SK-N-SH (cell line): Measurements from ENCODE around the gene ARFGAP1. TPM values are rescaled to one million over a fixed set of nuclear protein-coding genes. Genes with fewer than 3 reads are reported as not detected.

ENCODE experiments used
- CTCF ChIA-PET: fragments of 300-600, 350-600 bp; formaldehyde crosslinking; extraction: SDS; loops from one replicate; lab custom pipeline; 2021; lab: Yijun Ruan, JAX
- POLR2A ChIA-PET: fragments of 350-600 bp; sonication (Branson Sonifier 250); formaldehyde crosslinking; extraction: SDS; loops from one replicate; lab custom pipeline; 2020; ENCODE audit warnings: antibody characterized with exemption, inconsistent platforms; lab: Yijun Ruan, JAX
- DNase-seq: peaks from one replicate; pipeline ENCODE4 v3.0.0; 2012
- H2AFZ ChIP-seq: fragments of 200-600 bp; sonication (generic); 2 replicates; pipeline ENCODE4 v1.8.1; 2016; ENCODE audit warnings: antibody characterized with exemption, mild to moderate bottlenecking, low read depth
- H3F3A ChIP-seq: fragments of 200-600 bp; sonication (generic); replicated peaks from 2 replicates; pipeline ENCODE3; 2016; ENCODE audit warnings: antibody characterized with exemption, mild to moderate bottlenecking; ENCODE audit not compliant: insufficient read depth
- H3K27ac ChIP-seq, 2 experiments: fragments of 200-500 bp in 1 of 2; fragments of 200-600 bp in 1 of 2; sonication (Bioruptor generic) in 1 of 2; sonication (generic), shearing (Covaris generic) in 1 of 2; 2 replicates each; pipeline versions ENCODE4 v1.5.1 to v1.6.1; 2014 to 2016; ENCODE audit warnings: low read depth in 2 of 2, inconsistent platforms in 1 of 2, low read length in 1 of 2, mild to moderate bottlenecking in 1 of 2, mixed read lengths in 1 of 2
- H3K27me3 ChIP-seq: fragments of 200-600 bp; sonication (generic), shearing (Covaris generic); 2 replicates; pipeline ENCODE4 v1.6.1; 2016; ENCODE audit warnings: mixed run types; ENCODE audit not compliant: insufficient read depth
- H3K36me3 ChIP-seq, 2 experiments: fragments of 200-500 bp in 1 of 2; fragments of 200-600 bp in 1 of 2; sonication (Bioruptor generic) in 1 of 2; sonication (generic) in 1 of 2; replicated peaks in 1 of 2; 2 replicates each; pipeline versions ENCODE3 to v1.5.1; 2014 to 2016; ENCODE audit warnings: low read length in 1 of 2, mild to moderate bottlenecking in 1 of 2; ENCODE audit not compliant: insufficient read depth in 2 of 2, control insufficient read depth in 1 of 2
- H3K4me1 ChIP-seq, 2 experiments: fragments of 200-500 bp in 1 of 2; fragments of 200-600 bp in 1 of 2; sonication (Bioruptor generic) in 1 of 2; sonication (generic), shearing (Covaris generic) in 1 of 2; 2 replicates each; pipeline versions ENCODE4 v1.5.1 to v1.6.1; 2014 to 2016; ENCODE audit warnings: low read depth in 1 of 2, low read length in 1 of 2, mixed run types in 1 of 2; ENCODE audit not compliant: insufficient read depth in 2 of 2, control insufficient read depth in 1 of 2
- H3K4me2 ChIP-seq: fragments of 200-600 bp; sonication (generic), shearing (Covaris generic); 2 replicates; pipeline ENCODE4 v1.6.1; 2017; ENCODE audit warnings: mixed run types
- H3K4me3 ChIP-seq, 2 experiments: fragments of 200-500 bp in 1 of 2; fragments of 200-600 bp in 1 of 2; sonication (Bioruptor generic) in 1 of 2; sonication (generic), shearing (Covaris generic) in 1 of 2; 2 replicates each; pipeline versions ENCODE4 v1.5.1 to v1.8.1; 2014 to 2016; ENCODE audit warnings: low read depth in 2 of 2, inconsistent platforms in 1 of 2, low read length in 1 of 2, mild to moderate bottlenecking in 1 of 2, mixed read lengths in 1 of 2, moderate library complexity in 1 of 2
- H3K79me2 ChIP-seq: fragments of 200-600 bp; sonication (generic); 2 replicates; pipeline ENCODE4 v1.8.1; 2017; ENCODE audit warnings: mild to moderate bottlenecking; ENCODE audit not compliant: insufficient read depth
- H3K9ac ChIP-seq: fragments of 200-600 bp; sonication (generic); 2 replicates; pipeline ENCODE4 v1.6.1; 2017; ENCODE audit warnings: mixed run types
- H3K9me2 ChIP-seq: fragments of 200-600 bp; sonication (generic); 2 replicates; pipeline ENCODE4 v1.6.1; 2017; ENCODE audit warnings: mixed run types
- H3K9me3 ChIP-seq: fragments of 200-600 bp; sonication (generic); 2 replicates; pipeline ENCODE4 v1.6.1; 2017; ENCODE audit warnings: mixed run types, mild to moderate bottlenecking, moderate library complexity
- H4K20me1 ChIP-seq: fragments of 200-600 bp; sonication (generic); 2 replicates; pipeline ENCODE4 v1.6.1; 2017; ENCODE audit warnings: mild to moderate bottlenecking, mixed run types; ENCODE audit not compliant: insufficient read depth
- ELF1 ChIP-seq: IDR thresholded peaks from 2 replicates; pipeline ENCODE4 v1.4.0; 2012
- EP300 ChIP-seq, 2 experiments: IDR thresholded peaks; 2 replicates each; pipeline versions ENCODE4 v1.4.0 to v1.6.1; 2012; ENCODE audit warnings: borderline replicate concordance in 1 of 2, low read depth in 1 of 2, low read length in 1 of 2
- EZH2phosphoT487 ChIP-seq: fragments of 200-600 bp; sonication (generic); IDR thresholded peaks from 2 replicates; pipeline ENCODE4 v1.6.1; 2017; ENCODE audit warnings: low read depth, mixed run types, mild to moderate bottlenecking, antibody characterized with exemption, moderate library complexity, borderline replicate concordance
- GATA2 ChIP-seq: sonication (generic); formaldehyde crosslinking; IDR thresholded peaks from 2 replicates; pipeline ENCODE4 v1.5.0; 2020; ENCODE audit warnings: mild to moderate bottlenecking, missing genetic modification reagents
- MXI1 ChIP-seq: IDR thresholded peaks from 2 replicates; pipeline ENCODE4 v1.6.1; 2012; ENCODE audit warnings: mild to moderate bottlenecking, low read depth, low read length, improper control_type of control experiment
- NRF1 ChIP-seq: IDR thresholded peaks from 2 replicates; pipeline ENCODE4 v1.6.1; 2012; ENCODE audit warnings: low read depth, mild to moderate bottlenecking, low read length
- RXRA ChIP-seq: IDR thresholded peaks from 2 replicates; pipeline ENCODE4 v1.4.0; 2012; ENCODE audit warnings: low read depth, mild to moderate bottlenecking, borderline replicate concordance
- SIN3A ChIP-seq: IDR thresholded peaks from 2 replicates; pipeline ENCODE4 v1.6.1; 2012; ENCODE audit warnings: low read depth, mild to moderate bottlenecking, low read length, moderate library complexity, borderline replicate concordance
- TAF1 ChIP-seq: IDR thresholded peaks from 2 replicates; pipeline ENCODE4 v1.6.1; 2012; ENCODE audit warnings: low read depth, mild to moderate bottlenecking, low read length, moderate library complexity, borderline replicate concordance
- TCF12 ChIP-seq: IDR thresholded peaks from 2 replicates; pipeline ENCODE4 v1.4.0; 2012
- WGBS: methylation state at CpG from one replicate; pipeline ENCODE4 v1.1.6; 2017; ENCODE audit warnings: low lambda C conversion rate; 5-methylcytosine and 5-hydroxymethylcytosine counted together
- polyA plus RNA-seq, 3 experiments: library from polyadenylated mRNA; depleted of rRNA; stranded (reverse); fragments of >200 nt; gene quantifications; 2 replicates each; pipeline ENCODE4 v1.2.3, GENCODE V29; 2012
- TF ChIP-seq, protein P1 (sequence below): IDR thresholded peaks from 2 replicates; pipeline ENCODE4 v1.4.0; 2012; ENCODE audit warnings: low read depth, borderline replicate concordance
- TF ChIP-seq, protein P2 (sequence below): IDR thresholded peaks from 2 replicates; pipeline ENCODE4 v1.4.0; 2012; ENCODE audit warnings: low read depth, borderline replicate concordance
- TF ChIP-seq, protein P3 (sequence below): IDR thresholded peaks from 2 replicates; pipeline ENCODE4 v1.6.1; 2012; ENCODE audit warnings: mild to moderate bottlenecking, low read depth, low read length, moderate library complexity

ARFGAP1 gene
- polyA plus RNA-seq, 1 of the 3 experiments (the other 2 are of a cell fraction) = 72.7 TPM

DNA sequence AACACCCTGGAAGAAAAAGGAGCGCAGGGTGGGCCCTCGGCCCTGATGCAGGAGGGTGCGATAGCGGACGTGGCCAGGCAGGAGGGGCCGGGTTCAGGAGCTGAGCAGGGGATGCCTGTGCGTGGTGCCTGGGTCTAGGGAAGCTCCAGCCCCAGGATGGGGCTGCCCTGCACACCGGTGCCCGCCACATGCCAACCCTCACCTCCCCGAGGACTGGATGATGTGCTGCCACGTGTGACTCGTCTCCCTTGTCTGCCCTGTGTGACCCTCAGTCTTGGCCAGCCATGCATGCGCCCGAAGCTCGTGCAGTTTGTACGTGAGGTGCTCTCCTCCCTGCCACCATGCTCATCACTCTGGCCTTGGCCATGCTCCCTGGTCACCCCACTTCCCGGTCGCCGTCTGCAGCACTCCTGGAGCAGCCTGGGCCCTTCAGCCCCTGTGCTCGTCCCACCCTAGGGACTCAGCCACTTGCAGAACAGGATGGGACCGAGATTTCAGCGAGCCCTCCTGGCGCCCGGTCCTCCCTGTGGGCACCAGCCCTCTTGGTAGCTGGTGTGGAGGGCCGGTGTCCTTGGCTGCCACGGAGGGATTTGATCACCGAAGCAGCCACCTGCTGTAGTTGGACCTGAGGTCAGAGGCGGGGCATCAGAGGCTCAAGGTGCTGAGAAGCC, 16.1 kb downstream of the ARFGAP1 start:
- ChIA-PET POLR2A (interaction anchor here (0.5 to 1.7 kb wide), 2 partner anchors 16 to 65 kb away, joined by 4 to 7 read pairs; partner anchors contain the start of gene ARFGAP1), CTCF (interaction anchor here (0.6 to 3.2 kb wide), 3 partner anchors 65 to 233 kb away, joined by 3 to 12 read pairs (median 3); no protein-coding TSS in a partner anchor)
- Histone ChIP-seq H3K9me2 (no peaks in the 10 kb centered on the region), H3K27ac (no peak overlapping the region), H3K36me3 (peaks cover 0 to 49% of the 10 kb centered on the region in 2 experiments), H3K79me2 (no peaks in the 10 kb centered on the region), H3K27me3 (no peaks in the 10 kb centered on the region), H4K20me1 (peaks cover 21% of the 10 kb centered on the region; the same call in 1 of the 2 replicates), H3F3A (peaks cover 4% of the 10 kb centered on the region), H3K4me1 (no peaks in the 10 kb centered on the region; a peak in 1 of 4 replicates), H3K9ac (no peak overlapping the region)
- WGBS = 96% methylated on average over 26 of the region's 28 CpGs
- no peak for DNase-seq
- TF ChIP-seq EZH2phosphoT487 = no peak
- TF ChIP-seq ELF1 = no peak
- TF ChIP-seq, protein P1, sequence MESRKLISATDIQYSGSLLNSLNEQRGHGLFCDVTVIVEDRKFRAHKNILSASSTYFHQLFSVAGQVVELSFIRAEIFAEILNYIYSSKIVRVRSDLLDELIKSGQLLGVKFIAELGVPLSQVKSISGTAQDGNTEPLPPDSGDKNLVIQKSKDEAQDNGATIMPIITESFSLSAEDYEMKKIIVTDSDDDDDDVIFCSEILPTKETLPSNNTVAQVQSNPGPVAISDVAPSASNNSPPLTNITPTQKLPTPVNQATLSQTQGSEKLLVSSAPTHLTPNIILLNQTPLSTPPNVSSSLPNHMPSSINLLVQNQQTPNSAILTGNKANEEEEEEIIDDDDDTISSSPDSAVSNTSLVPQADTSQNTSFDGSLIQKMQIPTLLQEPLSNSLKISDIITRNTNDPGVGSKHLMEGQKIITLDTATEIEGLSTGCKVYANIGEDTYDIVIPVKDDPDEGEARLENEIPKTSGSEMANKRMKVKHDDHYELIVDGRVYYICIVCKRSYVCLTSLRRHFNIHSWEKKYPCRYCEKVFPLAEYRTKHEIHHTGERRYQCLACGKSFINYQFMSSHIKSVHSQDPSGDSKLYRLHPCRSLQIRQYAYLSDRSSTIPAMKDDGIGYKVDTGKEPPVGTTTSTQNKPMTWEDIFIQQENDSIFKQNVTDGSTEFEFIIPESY = no peak
- TF ChIP-seq GATA2 = no peak
- TF ChIP-seq, protein P2, sequence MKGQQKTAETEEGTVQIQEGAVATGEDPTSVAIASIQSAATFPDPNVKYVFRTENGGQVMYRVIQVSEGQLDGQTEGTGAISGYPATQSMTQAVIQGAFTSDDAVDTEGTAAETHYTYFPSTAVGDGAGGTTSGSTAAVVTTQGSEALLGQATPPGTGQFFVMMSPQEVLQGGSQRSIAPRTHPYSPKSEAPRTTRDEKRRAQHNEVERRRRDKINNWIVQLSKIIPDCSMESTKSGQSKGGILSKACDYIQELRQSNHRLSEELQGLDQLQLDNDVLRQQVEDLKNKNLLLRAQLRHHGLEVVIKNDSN = no peak
- TF ChIP-seq TAF1 = no peak
- TF ChIP-seq NRF1 = no peak
- no peak for TF ChIP-seq SIN3A
- no peak for TF ChIP-seq RXRA
- no peak for TF ChIP-seq TCF12
- TF ChIP-seq MXI1 = no peak
- no peak for TF ChIP-seq EP300 (IDR thresholded peaks at IDR 0.05; ENCODE audit: borderline replicate concordance in 1 of 2, low read depth in 1 of 2, low read length in 1 of 2)
- TF ChIP-seq, all 33 proteins: peak for 0
- no peak overlapping the region for H2AFZ ChIP-seq
- H3K4me2 ChIP-seq = no peak overlapping the region
- no peaks in the 10 kb centered on the region for H3K9me3 ChIP-seq
- H3K4me3 ChIP-seq = no peak overlapping the region

DNA sequence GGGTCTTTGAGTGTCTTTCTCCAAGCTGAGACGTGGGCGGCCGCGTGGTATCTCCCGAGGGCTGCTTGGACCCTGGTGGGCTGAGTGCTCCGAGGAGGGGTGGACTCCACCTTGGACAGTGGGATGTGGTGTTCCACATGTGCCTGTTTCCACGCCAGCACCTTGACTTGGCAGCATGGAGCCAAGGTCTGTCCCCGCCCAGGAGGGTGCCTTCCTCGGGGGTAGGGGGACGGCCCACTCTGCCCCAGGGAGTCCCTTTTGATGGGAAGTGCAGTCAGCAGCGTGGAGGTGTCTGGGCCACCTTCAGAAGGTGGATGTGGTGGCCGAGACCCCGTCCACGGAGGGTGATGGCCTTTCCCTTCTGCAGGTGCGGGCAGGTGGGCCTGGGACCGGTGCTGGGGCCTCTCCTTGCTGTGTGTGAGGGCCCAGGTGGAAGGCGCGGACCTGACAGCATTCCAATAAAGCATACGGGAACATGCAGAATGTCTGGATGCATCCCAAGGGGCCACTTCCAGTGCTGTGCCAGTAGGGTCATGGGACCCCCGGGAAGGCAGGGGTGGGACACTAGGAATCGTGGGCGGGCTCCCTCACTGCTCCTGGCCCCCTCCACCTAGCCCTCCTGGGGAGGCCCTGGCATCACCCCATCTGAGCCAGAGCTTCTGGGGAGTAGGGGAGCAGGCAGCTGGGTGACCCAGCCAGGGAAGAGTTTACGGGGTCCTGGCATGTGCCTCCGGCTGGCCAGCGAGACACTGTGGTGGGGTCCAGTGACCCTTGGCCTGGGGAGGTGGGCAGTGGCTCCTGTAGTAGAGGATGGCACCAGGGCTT, 16.9 kb downstream of the ARFGAP1 start:
- Histone ChIP-seq H3K27ac (no peak overlapping the region), H3K4me3 (no peak overlapping the region), H3K9me2 (no peaks in the 10 kb centered on the region), H3F3A (peaks cover 4% of the 10 kb centered on the region), H2AFZ (no peak overlapping the region), H3K4me2 (no peak overlapping the region), H4K20me1 (peaks cover 21% of the 10 kb centered on the region; the same call in 1 of the 2 replicates), H3K27me3 (no peaks in the 10 kb centered on the region), H3K9ac (no peak overlapping the region), H3K36me3 (peaks cover 0 to 41% of the 10 kb centered on the region in 2 experiments), H3K79me2 (no peaks in the 10 kb centered on the region), H3K4me1 (no peaks in the 10 kb centered on the region; a peak in 1 of 4 replicates), H3K9me3 (no peaks in the 10 kb centered on the region)
- WGBS = 95% methylated on average over 15 of the region's 25 CpGs
- ChIA-PET POLR2A (no interaction called here), CTCF (interaction anchor here (1.4 to 3.2 kb wide), 3 partner anchors 9 to 108 kb away, joined by 5 to 12 read pairs (median 6); no protein-coding TSS in a partner anchor)
- no peak for DNase-seq
- TF ChIP-seq, protein P3, sequence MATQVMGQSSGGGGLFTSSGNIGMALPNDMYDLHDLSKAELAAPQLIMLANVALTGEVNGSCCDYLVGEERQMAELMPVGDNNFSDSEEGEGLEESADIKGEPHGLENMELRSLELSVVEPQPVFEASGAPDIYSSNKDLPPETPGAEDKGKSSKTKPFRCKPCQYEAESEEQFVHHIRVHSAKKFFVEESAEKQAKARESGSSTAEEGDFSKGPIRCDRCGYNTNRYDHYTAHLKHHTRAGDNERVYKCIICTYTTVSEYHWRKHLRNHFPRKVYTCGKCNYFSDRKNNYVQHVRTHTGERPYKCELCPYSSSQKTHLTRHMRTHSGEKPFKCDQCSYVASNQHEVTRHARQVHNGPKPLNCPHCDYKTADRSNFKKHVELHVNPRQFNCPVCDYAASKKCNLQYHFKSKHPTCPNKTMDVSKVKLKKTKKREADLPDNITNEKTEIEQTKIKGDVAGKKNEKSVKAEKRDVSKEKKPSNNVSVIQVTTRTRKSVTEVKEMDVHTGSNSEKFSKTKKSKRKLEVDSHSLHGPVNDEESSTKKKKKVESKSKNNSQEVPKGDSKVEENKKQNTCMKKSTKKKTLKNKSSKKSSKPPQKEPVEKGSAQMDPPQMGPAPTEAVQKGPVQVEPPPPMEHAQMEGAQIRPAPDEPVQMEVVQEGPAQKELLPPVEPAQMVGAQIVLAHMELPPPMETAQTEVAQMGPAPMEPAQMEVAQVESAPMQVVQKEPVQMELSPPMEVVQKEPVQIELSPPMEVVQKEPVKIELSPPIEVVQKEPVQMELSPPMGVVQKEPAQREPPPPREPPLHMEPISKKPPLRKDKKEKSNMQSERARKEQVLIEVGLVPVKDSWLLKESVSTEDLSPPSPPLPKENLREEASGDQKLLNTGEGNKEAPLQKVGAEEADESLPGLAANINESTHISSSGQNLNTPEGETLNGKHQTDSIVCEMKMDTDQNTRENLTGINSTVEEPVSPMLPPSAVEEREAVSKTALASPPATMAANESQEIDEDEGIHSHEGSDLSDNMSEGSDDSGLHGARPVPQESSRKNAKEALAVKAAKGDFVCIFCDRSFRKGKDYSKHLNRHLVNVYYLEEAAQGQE = no peak
- TF ChIP-seq, protein P1 = no peak
- no peak for TF ChIP-seq RXRA
- TF ChIP-seq, protein P2 = no peak
